ENCODE data around the gene PES1.
"Not testable (repeated sequence)": the region's sequence is repeated elsewhere in the genome, so short reads cannot be mapped to it uniquely, and the experiment has no call there.

PES1 gene

GRCh38 chr22:30553971-30554370, 37.7 kb downstream of the PES1 start:
- no peak for DNase-seq (ENCODE audit: low read depth)

- DNase-seq (ENCODE audit: low read depth) = no peak
These were observed 39.0 kb downstream of the PES1 start for GRCh38 chr22:30552719-30553118.

GRCh38 chr22:30551813-30552212, 39.9 kb downstream of the PES1 start:
- not testable (repeated sequence) for DNase-seq (ENCODE audit: low read depth)

GRCh38 chr22:30547188-30547587, 44.5 kb downstream of the PES1 start:
- DNase-seq (ENCODE audit: low read depth) = no peak

GRCh38 chr22:30546616-30547015, 45.1 kb downstream of the PES1 start, which contains the start of gene SEC14L6:
SEC14L6 (minus strand) TSS chr22:30546741; CDS start chr22:30546682, 59 bp downstream.
- no peak for DNase-seq (ENCODE audit: low read depth)

GRCh38 chr22:30542811-30543188, 48.9 kb downstream of the PES1 start:
- DNase-seq (ENCODE audit: low read depth) = no peak

- no peak for DNase-seq (ENCODE audit: low read depth)
These were observed 49.5 kb downstream of the PES1 start for GRCh38 chr22:30541961-30542810.

- DNase-seq (ENCODE audit: low read depth) = not testable (repeated sequence)
These were observed 50.2 kb downstream of the PES1 start for GRCh38 chr22:30541511-30541910.

- no peak for DNase-seq (ENCODE audit: low read depth)
These were observed 52.3 kb downstream of the PES1 start for GRCh38 chr22:30539368-30539767.

GRCh38 chr22:30538280-30538679, 53.4 kb downstream of the PES1 start:
- no peak for DNase-seq (ENCODE audit: low read depth)

GRCh38 chr22:30537083-30537731, 54.5 kb downstream of the PES1 start:
- DNase-seq (ENCODE audit: low read depth) = no peak

GRCh38 chr22:30535182-30535581, 56.5 kb downstream of the PES1 start:
- DNase-seq (ENCODE audit: low read depth) = no peak

GRCh38 chr22:30531651-30532608, 59.8 kb downstream of the PES1 start:
- no peak for DNase-seq (ENCODE audit: low read depth)

- no peak for DNase-seq (ENCODE audit: low read depth)
These were observed 65.1 kb downstream of the PES1 start for GRCh38 chr22:30526656-30527055.
